GM11168 (cell line): ENCODE data around the gene VPS52.

Experiments used
- in situ Hi-C: fragments of 300-500 bp; cut with MboI; formaldehyde crosslinking; loops from one replicate; pipeline ENCODE4 v1.12.0; 2022; ENCODE audit warnings: low sequenced_read_pairs; ENCODE audit not compliant: unreplicated experiment

The VPS52 gene

DNA sequence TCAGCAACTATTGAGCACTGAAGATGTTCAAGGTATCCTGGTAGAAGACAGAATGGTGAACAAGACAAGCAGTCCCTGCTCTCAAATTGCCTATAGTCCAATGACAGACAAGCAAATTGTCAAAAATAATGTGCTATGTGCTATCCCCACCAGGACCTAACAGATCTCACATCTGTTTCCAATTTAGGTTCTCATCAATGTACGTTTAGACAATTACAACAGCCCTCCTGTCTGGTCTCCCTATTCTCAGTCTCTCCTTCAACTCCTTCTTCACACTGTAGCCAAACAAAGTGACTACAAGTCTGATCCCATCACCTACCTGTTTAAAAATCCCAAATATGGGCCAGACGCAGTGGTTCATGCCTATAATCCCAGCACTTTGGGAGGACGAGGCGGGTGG lies 34.7 kb upstream of the VPS52 start:
- in situ Hi-C loops, result no loop called here

DNA sequence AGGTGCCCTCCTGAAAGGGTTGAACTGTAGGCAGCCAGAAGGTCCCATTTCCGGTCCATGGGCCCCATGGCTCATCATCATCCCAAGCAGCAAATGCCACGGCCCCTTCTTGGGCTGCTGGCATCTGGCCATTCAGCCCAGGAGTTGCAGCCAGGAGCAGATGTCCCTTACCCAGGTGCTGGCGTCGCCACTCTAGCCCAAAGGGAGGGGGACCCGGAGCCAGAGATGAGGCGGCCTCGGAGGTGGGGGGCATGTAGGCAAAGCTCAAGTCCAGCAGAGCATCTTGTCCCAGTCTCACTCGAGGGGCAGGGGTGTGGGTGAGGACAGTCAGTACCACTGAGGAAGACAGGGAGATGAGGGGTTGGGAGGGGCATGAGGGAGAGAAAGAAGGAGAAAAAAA lies 33.4 kb upstream of the VPS52 start:
- in situ Hi-C loops, result no loop called here

GRCh38 chr6:33304216-33304615 lies 32.5 kb upstream of the VPS52 start:
- in situ Hi-C loops, result no loop called here

GRCh38 chr6:33301877-33302276 lies 30.2 kb upstream of the VPS52 start:
- in situ Hi-C loops, result no loop called here

- in situ Hi-C loops, result no loop called here
Observed at GRCh38 chr6:33299237-33299944, 27.7 kb upstream of the VPS52 start.

DNA sequence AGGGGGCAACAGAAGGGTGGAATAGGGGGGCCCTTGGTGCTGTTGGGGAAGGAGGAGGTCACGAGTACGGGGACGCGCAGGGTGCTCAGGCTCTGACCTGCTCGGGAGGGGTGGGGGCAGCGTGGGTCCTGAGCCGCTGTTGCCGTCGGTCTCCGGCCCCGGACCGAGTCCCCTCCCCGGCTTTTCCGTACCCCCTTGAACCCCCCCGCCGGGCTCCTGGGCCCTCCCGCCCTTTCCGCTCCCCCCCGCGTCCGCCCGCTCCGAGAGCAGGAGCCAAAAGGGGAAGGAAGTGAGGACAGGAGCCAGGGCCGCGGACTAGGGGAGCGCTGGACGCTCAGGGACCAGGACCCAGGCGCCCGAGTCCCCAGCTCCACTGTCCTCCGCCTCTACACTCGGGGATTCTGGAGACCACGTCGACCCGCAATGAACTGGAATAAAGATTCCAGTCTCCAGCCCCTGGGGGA lies 27.1 kb upstream of the VPS52 start, which contains the start of gene RGL2:
TSS of gene RGL2 (minus strand) at position 170 of the 464 bp plus-strand sequence. CDS start 332 bp downstream, outside the sequence.
- in situ Hi-C loops, result no loop called here

GRCh38 chr6:33297956-33298772 lies 26.5 kb upstream of the VPS52 start:
- in situ Hi-C loops, result no loop called here

GRCh38 chr6:33297406-33297955 lies 25.8 kb upstream of the VPS52 start:
- in situ Hi-C loops, result no loop called here

- in situ Hi-C loops, result no loop called here
Observed at GRCh38 chr6:33296797-33297405, 25.2 kb upstream of the VPS52 start.

DNA sequence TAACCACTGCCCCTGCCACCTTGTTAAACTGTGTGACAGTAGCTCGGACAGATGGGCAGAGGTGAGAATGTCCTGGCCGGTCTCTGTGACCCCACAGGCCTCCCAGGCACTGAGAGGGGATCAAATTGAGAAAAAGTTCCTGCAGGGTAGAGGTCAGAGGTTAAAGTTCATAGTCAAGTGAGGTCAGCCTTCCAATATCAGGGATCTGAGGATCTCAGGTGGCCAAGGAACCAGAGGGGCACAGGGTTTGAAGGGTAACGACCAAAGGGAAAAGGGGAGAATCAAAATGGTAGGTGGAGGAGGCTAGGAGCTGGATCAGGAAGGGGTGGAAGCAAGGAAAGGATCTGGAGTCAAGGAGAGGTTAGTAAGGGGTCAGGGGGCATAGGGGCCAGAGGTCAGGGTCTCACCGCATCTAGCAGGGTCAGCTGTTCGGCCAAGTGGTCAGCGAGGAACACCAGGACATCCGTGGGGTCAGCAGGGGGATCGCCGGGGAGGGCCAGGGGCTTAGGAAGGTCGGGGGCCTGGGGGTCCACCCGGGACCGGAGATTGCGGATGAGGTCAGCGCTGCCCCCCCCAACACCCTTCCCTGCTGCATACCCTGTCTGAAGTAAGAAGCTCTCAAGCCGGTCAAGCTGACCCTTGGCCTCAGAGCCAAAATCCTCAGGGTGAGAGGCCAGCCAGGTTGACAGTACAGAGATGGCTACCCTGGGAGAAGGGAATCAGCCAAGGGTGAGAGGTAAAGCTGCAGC lies 24.1 kb upstream of the VPS52 start:
- in situ Hi-C loops, result no loop called here

- in situ Hi-C loops, result no loop called here
Observed at GRCh38 chr6:33294086-33294823, 22.6 kb upstream of the VPS52 start.

DNA sequence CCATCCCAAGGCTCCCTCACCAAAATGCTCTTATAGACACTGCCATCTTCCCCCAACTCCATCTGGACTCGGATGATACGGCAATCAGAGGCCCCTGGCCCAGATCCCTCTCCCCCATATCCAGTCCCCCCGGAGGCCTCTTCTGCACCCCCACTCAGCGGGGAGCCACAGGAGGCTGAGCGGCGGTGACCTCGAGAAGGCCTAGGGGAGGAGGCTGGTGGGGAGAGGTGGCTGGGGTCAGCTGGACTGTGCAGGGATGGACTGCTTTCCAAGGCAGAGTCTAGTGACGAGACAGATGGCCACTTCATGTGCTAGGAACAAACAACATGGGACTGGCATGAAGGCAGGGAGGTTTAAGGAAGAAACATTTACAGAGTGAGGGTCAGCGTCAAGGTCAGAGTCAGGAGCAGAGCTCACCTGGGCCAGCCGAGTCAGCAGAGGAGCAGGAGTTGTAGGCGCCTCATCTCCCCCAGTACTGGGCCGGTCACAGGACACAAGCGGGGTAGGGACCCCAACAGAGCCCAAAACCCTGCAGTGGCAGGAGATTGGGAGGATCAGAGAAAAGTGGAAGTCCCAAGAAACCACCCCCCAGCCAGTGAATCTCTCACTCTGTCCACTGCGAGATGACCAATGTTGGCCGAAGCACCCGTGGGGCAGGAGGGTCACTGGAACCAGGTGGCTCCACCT lies 21.5 kb upstream of the VPS52 start:
- in situ Hi-C loops, result no loop called here

DNA sequence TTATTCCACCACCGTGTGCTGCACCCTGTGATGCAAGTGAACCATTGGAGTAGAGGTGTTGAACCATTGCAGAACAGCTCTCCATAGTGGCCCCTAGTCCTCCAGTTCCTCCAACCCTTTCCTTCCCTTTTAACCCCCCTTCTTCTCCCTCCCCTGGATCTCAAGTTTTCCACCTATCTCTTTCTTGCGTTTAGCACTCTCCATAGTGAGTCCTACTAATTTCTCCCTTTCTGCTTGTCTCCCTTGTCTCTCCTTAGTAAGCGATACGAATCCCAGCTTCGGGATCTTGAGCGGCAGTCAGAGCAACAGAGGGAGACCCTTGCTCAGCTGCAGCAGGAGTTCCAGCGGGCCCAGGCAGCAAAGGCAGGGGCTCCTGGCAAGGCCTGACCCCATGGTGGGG lies 18.8 kb upstream of the VPS52 start:
- in situ Hi-C loops, result no loop called here

DNA sequence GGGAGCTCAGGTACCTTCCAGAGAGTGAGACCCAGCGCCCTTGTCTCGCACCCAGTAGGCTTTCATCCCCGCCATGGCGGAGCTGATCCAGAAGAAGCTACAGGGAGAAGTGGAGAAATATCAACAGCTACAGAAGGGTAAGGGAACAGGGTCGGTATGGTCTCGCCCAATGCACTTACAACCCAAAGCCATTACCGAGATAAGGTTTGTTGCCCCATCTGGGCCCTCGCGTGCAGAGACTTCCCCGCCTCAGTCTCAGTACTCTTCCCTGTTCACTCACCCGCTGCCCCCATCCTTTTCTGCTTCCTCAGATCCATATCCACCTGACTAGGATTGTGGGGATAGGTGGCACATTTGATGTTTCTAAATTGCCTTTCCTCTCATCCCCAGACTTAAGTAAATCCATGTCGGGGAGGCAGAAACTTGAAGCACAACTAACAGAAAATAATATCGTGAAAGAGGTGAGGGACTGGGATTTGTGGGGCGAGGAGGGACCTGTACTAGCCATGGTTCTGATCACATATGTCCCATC lies 18.2 kb upstream of the VPS52 start:
- in situ Hi-C loops, result no loop called here

DNA sequence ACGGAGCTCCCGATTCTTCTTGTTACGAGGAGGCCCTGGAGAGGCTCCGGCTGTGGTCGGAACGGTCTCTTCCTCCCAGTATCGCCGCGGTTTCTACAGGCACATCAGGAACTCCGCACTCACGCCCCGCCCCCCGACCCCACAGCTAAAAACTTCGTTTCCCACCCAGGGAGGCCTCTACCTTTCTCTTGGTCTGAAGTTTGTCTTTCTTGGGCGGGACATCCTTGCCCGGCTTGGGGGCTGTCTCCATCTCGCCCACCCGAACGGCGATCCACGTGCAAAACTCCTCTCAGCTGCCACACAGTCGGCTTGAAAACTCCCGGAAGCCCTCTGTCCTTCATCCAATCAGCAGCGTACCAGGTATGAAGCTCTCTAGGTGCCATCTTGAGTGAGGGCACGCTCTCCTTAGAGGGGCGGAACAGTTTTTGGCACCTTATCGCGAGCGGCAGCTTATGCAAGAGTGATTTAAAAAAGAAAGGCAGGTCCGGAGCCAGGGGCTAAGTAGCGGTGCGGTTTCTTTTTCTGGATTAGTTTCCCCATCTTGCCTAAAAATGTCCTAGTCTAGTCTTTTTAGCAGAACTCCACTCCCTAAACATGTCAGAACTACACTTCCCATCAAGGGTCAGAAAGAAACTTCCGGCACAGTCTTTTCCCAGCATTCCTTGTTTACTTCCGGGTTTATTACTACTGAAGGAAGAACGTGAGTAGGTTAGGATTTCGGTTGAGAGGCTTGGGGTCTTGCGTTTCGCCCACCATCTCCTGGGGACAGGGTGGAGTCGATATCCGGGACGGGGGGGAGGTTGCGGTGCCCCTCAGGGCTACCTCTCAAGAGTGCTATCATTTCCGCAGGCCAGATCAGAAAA lies 17.5 kb upstream of the VPS52 start, which contains the start of the genes PFDN6 and WDR46:
TSS of gene PFDN6 (plus strand) at position 681 of the 863 bp plus-strand sequence. CDS start 256 bp downstream, outside the sequence.
TSS of gene WDR46 (minus strand) at position 319 of the 863 bp plus-strand sequence. CDS start at position 250, 69 bp downstream.
- in situ Hi-C loops, result no loop called here

- in situ Hi-C loops, result no loop called here
Observed at GRCh38 chr6:33288141-33288920, 16.7 kb upstream of the VPS52 start.
